Activated naive CD8-positive, alpha-beta T cell treated with anti-CD3 and anti-CD28 coated beads, Interleukin-2, amount 50 U/mL, for 24 hours (primary cell): ENCODE measurements around the gene THUMPD2.
A peak's percentile ranks its signal among the peaks of the same experiment; 100 is the strongest.
"Not testable (repeated sequence)": the region's sequence is repeated elsewhere in the genome, so short reads cannot be mapped to it uniquely, and the experiment has no call there.

Source experiments
- ATAC-seq: fragments of 150-1000 bp; cut with Tn5 transposase; one replicate; pipeline ENCODE4 v1.10.0; 2021
- DNase-seq: peaks from one replicate; pipeline ENCODE4 v3.0.0; 2021
- H3K27ac Mint-ChIP-seq: one replicate; pipeline ENCODE4 v1.8.0; 2021; ENCODE audit warnings: mild to moderate bottlenecking, mixed read lengths
- H3K27me3 Mint-ChIP-seq: one replicate; pipeline ENCODE4 v1.8.0; 2021; ENCODE audit warnings: mixed read lengths
- H3K36me3 Mint-ChIP-seq: one replicate; pipeline ENCODE4 v1.8.0; 2021; ENCODE audit warnings: low read depth, mixed read lengths
- H3K4me1 Mint-ChIP-seq: one replicate; pipeline ENCODE4 v1.8.0; 2021; ENCODE audit warnings: mixed read lengths
- H3K4me3 Mint-ChIP-seq: one replicate; pipeline ENCODE4 v1.8.0; 2021; ENCODE audit warnings: mild to moderate bottlenecking, moderate library complexity, mixed read lengths
- H3K9me3 Mint-ChIP-seq: one replicate; pipeline ENCODE4 v1.8.0; 2021; ENCODE audit warnings: mixed read lengths

The THUMPD2 gene

DNA sequence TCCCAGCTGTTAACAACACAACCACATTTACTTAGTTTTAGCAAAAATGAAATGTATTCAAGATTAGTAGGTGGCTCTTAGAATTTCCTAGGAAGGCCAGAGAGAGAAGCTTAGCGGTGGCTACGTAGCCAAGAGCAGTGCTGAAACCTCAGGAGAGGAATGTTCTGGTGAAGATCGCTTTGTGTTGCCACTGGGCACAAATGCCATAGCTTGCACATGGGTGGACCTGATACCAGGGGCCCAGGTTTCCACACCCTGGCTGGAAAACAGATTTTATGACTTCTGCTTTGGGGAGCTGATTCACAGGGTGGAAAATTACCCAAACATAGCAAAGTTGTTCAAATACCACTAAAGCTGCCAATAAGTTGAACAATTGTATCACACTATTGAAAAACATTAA, 43.4 kb downstream of the THUMPD2 start:
- Mint-ChIP-seq H3K4me3 (no peak overlapping the region), H3K9me3 (no peaks in the 10 kb centered on the region), H3K27ac (no peak overlapping the region), H3K36me3 (peaks cover 64% of the 10 kb centered on the region), H3K27me3 (no peaks in the 10 kb centered on the region), H3K4me1 (peaks cover 15% of the 10 kb centered on the region)
- no peak for ATAC-seq
- no peak for DNase-seq

DNA sequence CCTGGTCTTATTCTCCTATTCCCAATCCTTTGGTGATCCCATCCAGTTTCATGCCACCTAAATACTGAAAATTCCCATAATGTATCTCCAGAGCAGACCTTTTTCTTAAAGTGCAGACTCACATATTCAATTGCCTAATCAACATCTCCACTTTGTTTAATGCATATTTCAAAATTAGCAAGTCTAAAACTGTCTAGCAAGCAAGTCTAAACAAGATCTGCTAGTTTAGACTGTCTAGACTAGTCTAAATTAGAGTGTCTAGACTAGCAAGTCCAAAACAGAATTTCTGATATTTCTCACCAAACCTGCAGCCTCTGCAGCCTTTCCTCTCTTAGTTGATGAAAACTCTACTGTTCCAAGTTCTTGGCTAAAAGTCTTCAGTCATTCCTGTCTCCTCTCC, 44.6 kb downstream of the THUMPD2 start:
- Mint-ChIP-seq H3K27ac (peak overlapping the region; percentile 37), H3K36me3 (peaks cover 58% of the 10 kb centered on the region), H3K4me3 (no peak overlapping the region), H3K4me1 (peaks cover 15% of the 10 kb centered on the region), H3K9me3 (no peaks in the 10 kb centered on the region), H3K27me3 (no peaks in the 10 kb centered on the region)
- ATAC-seq, result no peak
- no peak for DNase-seq

DNA sequence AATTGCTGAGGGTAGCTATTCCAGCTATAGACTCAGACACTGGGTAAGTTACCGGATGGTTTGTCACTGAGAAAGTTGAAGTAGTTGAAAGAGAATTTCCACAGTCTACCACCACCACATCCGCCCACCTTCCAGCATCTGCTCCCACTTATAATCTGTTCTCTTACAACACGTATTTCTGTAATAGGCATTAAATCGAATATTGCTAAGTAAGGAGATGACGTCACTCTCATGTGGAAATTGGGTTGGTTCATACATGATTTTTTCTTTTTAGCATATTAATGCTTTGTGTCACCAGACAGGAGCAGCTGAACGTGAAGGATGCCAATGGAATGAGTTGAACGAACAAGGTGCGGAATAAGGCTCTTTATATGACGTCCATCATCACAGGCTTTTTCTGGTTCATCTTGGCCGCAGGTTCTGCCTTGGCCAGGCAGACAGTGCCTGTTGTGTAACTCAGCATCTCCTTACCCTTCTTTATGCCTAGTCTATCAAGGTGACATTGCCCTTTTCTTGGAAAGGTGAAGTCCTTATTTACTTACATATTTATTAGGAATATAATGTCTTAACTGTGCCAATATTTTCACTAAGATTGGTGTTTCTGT, 45.9 kb downstream of the THUMPD2 start:
- Mint-ChIP-seq H3K4me3 (no peak overlapping the region), H3K9me3 (no peaks in the 10 kb centered on the region), H3K4me1 (peaks cover 18% of the 10 kb centered on the region), H3K27ac (no peak overlapping the region), H3K27me3 (no peaks in the 10 kb centered on the region), H3K36me3 (peaks cover 51% of the 10 kb centered on the region)
- DNase-seq (no peak), ATAC-seq (no peak)

DNA sequence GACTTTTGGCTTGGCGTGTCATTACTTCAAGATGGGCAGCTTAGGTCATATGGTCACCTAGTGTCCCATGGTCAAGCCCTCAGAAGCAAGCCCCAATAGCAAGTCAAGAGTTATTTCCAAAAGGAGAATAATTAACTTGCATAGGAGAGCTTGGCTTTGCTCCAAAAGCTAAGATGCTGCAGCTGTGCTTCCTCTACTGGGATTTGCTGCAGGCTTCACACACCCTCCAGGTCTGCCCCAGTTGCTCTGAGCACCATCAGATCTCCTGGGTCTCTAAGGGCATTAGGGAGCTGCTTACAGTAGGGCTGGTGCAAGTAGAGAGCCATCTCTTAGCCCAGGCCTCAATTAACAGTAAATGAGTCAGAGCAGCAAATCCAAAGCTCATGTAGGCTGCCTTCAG, 46.6 kb downstream of the THUMPD2 start:
- Mint-ChIP-seq H3K4me3 (no peak overlapping the region), H3K9me3 (no peaks in the 10 kb centered on the region), H3K27me3 (no peaks in the 10 kb centered on the region), H3K4me1 (peaks cover 14% of the 10 kb centered on the region), H3K36me3 (peaks cover 45% of the 10 kb centered on the region), H3K27ac (no peak overlapping the region)
- no peak for DNase-seq
- ATAC-seq, result no peak

DNA sequence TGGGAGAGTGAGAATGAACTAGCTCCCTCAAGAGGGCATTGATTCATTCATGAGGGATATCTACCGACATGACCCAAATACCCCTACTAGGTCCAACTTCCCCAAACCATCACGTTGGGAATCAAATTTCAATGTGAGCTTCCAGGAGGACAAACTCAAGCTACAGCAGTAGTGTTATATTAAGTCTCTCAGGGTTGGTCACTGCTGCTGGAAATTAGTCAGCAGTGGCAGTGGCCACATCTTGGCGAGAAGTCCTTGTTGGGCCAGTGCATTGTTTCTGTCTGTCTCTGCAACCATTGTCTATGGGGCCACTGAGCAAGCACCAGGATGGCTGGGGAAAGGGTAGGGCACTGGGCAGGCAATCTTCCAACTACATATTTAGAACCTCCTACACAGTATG, 47.5 kb downstream of the THUMPD2 start:
- DNase-seq (no peak), ATAC-seq (no peak)
- H3K36me3 Mint-ChIP-seq, result peaks cover 38% of the 10 kb centered on the region
- H3K4me1 Mint-ChIP-seq, result peaks cover 13% of the 10 kb centered on the region
- H3K27ac Mint-ChIP-seq, result no peak overlapping the region
- no peaks in the 10 kb centered on the region for H3K9me3 Mint-ChIP-seq
- H3K27me3 Mint-ChIP-seq, result no peaks in the 10 kb centered on the region
- H3K4me3 Mint-ChIP-seq, result no peak overlapping the region

DNA sequence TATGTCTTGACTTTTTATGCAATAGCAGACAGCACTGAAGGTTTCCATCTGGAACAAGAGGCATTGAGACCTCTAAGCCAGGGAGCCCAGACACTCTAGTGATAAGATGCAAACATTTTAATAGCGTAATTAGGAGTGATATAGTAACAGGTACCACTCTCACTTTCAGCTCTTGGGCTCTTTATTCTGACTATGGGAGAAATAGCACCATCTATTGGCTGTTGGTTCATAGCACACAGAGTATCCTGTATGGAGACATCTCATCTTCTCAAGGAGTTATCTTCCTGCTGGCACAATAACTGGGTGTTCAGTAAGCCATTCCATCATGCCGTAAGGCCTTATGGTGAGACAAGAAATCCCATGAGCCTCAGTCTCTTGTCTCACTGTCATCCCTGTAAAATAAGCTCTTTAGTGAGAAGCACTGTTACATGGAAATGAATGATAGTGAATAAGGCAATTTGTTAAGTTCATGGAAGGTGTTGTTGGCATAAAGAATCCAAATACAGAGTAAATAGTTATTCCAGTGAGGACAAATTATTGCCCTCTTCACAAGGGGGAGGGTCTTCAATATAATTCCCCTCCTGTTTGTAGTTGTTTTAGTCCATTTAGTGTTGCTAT, 48.3 kb downstream of the THUMPD2 start:
- DNase-seq, result no peak
- H3K27me3 Mint-ChIP-seq, result no peaks in the 10 kb centered on the region
- H3K4me1 Mint-ChIP-seq, result peaks cover 14% of the 10 kb centered on the region
- no peak for ATAC-seq
- H3K9me3 Mint-ChIP-seq, result no peaks in the 10 kb centered on the region
- H3K27ac Mint-ChIP-seq, result no peak overlapping the region
- H3K4me3 Mint-ChIP-seq, result no peak overlapping the region
- H3K36me3 Mint-ChIP-seq, result peaks cover 31% of the 10 kb centered on the region

DNA sequence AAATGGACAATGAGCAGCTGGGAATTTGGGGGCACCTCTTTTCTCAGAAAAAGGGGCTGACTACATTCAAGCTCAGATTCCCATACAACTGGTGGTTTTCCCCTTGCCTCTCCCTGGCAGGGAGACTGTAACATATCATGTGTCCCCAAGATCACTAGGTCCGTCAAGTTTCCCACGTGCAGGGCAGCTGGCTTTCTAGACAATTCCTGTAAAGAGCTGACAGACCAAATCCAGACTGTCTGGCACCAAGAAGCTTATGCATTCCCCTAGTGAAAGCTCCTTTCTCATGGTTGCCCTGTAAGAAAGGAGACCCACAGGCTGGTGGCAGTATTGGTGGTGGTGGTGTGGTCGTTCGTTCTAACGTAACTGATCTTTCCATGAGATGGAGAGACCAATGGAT, 48.8 kb downstream of the THUMPD2 start:
- H3K27me3 Mint-ChIP-seq, result no peaks in the 10 kb centered on the region
- ATAC-seq, result no peak
- H3K4me1 Mint-ChIP-seq, result peaks cover 10% of the 10 kb centered on the region
- H3K4me3 Mint-ChIP-seq, result no peak overlapping the region
- DNase-seq, result no peak
- no peak overlapping the region for H3K27ac Mint-ChIP-seq
- no peaks in the 10 kb centered on the region for H3K9me3 Mint-ChIP-seq
- peaks cover 26% of the 10 kb centered on the region for H3K36me3 Mint-ChIP-seq

DNA sequence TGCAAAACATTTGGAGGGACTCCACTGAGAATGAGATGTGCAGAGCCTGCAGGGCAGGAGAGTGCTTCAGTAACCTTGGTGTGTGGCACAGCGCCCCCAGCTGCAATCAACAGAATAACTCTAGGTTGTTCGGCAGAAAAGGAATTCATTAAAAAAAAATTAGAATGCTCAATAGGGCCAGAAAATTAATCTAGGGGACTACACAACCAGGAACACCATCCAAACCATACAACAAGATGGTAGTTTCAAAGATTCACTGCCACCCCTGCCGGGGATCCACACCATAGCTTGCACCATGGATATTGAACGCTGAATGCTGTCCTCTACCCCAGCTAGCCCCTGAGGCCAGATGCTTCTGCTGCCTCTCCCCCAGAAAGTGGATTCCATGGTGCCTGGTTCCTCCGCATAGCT, 50.1 kb downstream of the THUMPD2 start:
- Mint-ChIP-seq H3K9me3 (no peaks in the 10 kb centered on the region), H3K27me3 (peaks cover 4% of the 10 kb centered on the region), H3K27ac (no peak overlapping the region), H3K4me3 (no peak overlapping the region), H3K36me3 (peaks cover 13% of the 10 kb centered on the region), H3K4me1 (peaks cover 7% of the 10 kb centered on the region)
- no peak for ATAC-seq
- DNase-seq, result peak; percentile 39

DNA sequence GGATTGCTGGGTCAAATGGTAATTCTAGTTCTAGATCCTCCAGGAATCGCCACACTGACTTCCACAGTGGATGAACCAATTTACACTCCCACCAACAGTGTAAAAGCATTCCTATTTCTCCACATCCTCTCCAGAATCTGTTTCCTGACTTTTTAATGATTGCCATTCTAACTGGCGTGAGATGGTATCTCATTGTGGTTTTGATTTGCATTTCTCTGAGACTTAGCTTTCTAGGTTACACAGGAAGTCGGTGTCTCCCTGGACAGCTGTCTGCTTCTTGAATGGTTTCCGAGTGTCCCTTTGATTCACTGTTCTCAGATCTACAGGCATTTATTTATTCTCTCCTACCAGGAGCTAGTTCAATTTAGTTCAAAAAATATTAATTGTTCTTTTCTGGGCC, 51.0 kb downstream of the THUMPD2 start:
- not testable (repeated sequence) for H3K4me1 Mint-ChIP-seq, H3K27me3 Mint-ChIP-seq, H3K4me3 Mint-ChIP-seq, ATAC-seq, H3K36me3 Mint-ChIP-seq, DNase-seq, H3K9me3 Mint-ChIP-seq
- peak overlapping the region; percentile 1 for H3K27ac Mint-ChIP-seq

DNA sequence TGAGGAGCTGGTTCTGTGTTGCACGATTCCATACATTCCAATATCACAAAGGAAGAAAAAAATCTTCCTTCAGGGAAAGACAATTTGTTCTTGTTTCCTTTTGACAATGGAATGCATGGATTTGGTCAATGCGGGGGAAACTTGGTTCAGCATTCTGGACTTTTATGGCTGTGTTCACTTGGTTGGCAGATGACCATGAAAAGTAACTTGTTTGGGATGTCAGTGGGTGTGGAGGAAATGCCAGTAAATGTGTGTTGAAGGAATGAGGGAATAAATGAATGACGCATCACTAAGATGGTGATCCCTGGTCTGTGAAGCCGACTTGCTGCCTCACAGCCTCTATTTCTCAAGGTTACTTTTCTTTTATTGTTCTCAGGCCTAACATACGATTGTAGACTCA, 53.7 kb downstream of the THUMPD2 start:
- peaks cover 10% of the 10 kb centered on the region for H3K27me3 Mint-ChIP-seq
- ATAC-seq (no peak), DNase-seq (no peak)
- no peaks in the 10 kb centered on the region for H3K36me3 Mint-ChIP-seq
- no peaks in the 10 kb centered on the region for H3K9me3 Mint-ChIP-seq
- peaks cover 7% of the 10 kb centered on the region for H3K4me1 Mint-ChIP-seq
- H3K27ac Mint-ChIP-seq, result no peak overlapping the region
- H3K4me3 Mint-ChIP-seq, result no peak overlapping the region

DNA sequence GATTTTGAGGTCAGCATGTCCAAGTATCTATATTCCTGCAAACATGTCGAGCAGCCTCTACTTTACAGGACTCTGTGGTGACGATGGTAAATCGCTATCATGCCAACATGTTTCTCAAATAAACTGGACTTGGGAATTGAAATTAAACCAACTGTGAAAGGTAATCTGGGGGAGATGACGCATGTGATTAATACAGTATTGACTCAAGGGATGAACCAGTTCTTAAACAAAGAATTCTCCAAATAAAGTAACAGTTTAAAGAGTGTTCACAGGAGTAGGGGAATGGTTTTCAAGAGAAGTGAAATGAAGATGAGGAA, 54.3 kb downstream of the THUMPD2 start:
- H3K4me3 Mint-ChIP-seq, result no peak overlapping the region
- ATAC-seq (no peak), DNase-seq (no peak)
- H3K36me3 Mint-ChIP-seq, result no peaks in the 10 kb centered on the region
- H3K27ac Mint-ChIP-seq, result no peak overlapping the region
- H3K9me3 Mint-ChIP-seq, result no peaks in the 10 kb centered on the region
- H3K4me1 Mint-ChIP-seq, result peaks cover 7% of the 10 kb centered on the region
- peaks cover 11% of the 10 kb centered on the region for H3K27me3 Mint-ChIP-seq

DNA sequence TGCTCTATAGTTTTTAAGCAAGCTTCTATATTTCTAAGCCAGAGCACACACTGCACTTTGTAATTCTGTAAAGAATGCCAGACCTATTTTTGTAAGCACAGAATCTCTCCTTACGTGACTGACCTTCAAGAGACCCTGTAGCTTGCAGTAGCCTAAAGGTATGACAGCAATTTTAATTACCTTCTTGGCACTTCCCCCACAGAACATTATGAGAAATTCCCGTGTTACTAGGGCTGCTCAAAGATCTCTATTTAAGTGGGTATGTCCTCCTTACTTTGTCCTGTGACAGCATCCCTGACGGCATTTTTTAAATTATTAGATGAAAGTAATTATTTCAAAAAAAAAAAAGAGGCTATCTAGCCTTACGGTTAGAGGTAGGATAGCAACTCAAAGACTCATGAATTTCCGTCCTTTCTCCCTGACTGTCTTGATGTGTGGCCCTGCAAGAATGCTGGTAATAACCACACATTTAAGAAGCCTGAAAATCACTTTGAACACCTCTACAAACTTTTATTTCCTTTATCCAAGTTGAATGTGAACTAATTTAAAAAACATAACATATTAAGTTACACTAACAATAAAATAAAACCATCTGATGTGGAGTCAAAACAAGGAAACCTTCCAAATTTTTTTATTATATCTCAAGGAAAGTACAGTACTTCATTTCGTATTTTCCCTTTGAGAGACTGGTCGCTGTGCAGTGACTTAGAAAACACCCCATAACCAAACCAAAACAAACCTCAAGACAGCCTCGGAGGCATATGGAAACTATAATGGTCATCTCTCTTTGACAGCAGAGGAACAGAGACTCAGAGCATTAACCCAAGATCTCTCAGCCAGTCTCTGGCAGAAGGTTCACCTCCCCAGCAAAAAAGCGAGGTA, 54.9 kb downstream of the THUMPD2 start:
- Mint-ChIP-seq H3K4me1 (peaks cover 7% of the 10 kb centered on the region), H3K4me3 (no peak overlapping the region), H3K27me3 (peaks cover 11% of the 10 kb centered on the region), H3K27ac (no peak overlapping the region), H3K36me3 (no peaks in the 10 kb centered on the region), H3K9me3 (no peaks in the 10 kb centered on the region)
- no peak for ATAC-seq
- DNase-seq, result no peak

DNA sequence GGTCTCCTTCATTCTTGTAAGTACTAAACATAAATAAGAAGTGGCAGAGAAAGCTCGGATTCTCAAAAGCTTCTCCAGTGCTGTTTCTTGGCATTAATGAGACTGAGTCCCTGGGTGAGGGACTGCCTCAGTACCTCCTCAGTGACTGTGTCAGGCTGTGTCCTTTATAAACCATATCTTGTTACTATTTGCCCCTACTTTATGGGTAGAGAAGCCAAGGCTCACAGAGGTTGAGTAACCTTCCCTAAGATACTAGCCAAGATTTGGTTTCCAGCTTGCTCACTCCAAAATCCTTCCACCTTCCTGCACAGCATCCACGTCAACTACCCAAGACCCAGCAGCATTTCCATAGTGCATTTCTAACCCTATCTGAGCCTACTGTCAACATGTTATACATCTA, 55.6 kb downstream of the THUMPD2 start:
- DNase-seq (no peak), ATAC-seq (no peak)
- Mint-ChIP-seq H3K9me3 (no peaks in the 10 kb centered on the region), H3K4me1 (peaks cover 4% of the 10 kb centered on the region), H3K36me3 (no peaks in the 10 kb centered on the region), H3K4me3 (no peak overlapping the region), H3K27me3 (peaks cover 11% of the 10 kb centered on the region), H3K27ac (no peak overlapping the region)

DNA sequence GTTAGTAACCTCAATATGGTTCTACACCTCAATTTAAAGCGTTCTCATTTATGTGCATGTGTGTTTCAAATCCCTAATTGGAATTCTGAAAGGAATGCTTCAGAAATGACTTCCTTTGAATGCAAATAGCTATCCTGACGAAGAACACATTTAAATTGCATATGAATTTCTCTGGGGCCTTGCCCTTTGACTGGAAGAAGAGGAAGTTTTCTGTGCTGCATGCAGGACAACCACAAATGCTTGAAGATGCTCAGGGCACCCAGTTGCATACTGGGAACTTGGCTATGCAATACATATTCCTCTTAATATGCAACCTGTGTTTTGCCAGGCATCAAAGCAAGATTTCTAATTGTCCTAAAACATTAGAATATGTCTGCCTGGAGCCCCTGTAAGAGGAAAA, 58.1 kb downstream of the THUMPD2 start:
- H3K4me3 Mint-ChIP-seq, result no peak overlapping the region

DNA sequence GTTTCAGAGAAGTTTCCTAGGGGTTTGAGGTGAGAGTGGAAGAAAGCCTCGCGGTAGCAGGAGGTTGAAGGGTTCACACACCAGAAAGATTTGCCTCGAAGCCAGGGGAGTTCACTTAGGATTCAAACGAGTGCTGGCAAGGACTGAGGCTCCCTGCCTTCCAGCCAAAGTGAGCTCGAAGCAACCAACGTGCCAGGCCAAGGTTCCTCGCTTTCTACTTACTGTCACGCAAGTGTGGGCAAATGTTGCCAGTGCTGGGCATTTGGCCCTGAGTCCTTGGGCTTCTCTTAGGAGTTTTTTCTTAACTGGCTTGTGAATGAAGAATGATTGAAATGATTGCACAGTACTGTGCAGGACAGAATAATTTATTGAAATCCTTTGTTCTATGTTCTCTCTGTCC, 59.7 kb downstream of the THUMPD2 start:
- no peaks in the 10 kb centered on the region for H3K9me3 Mint-ChIP-seq
- DNase-seq (no peak), ATAC-seq (no peak)
- no peaks in the 10 kb centered on the region for H3K36me3 Mint-ChIP-seq
- H3K4me1 Mint-ChIP-seq, result no peaks in the 10 kb centered on the region
- no peak overlapping the region for H3K27ac Mint-ChIP-seq
- H3K27me3 Mint-ChIP-seq, result peaks cover 7% of the 10 kb centered on the region
- no peak overlapping the region for H3K4me3 Mint-ChIP-seq

More for the DNA sequence above, 58.1 kb downstream of the THUMPD2 start:
- DNase-seq, result no peak
- Mint-ChIP-seq H3K9me3 (no peaks in the 10 kb centered on the region), H3K4me1 (no peaks in the 10 kb centered on the region), H3K27ac (no peak overlapping the region), H3K27me3 (peaks cover 11% of the 10 kb centered on the region), H3K36me3 (no peaks in the 10 kb centered on the region)
- no peak for ATAC-seq
